Endothelial cell of umbilical vein (primary cell): ENCODE results near the gene TRMT11.

ENCODE experiments used
- EZH2 ChIP-seq: IDR thresholded peaks from 2 replicates; pipeline ENCODE4 v1.6.1; 2012; ENCODE audit warnings: borderline replicate concordance, low read depth, mild to moderate bottlenecking, moderate library complexity, low read length, inconsistent platforms; ENCODE audit not compliant: severe bottlenecking
- GATA2 ChIP-seq: IDR thresholded peaks from 2 replicates; pipeline ENCODE4 v1.7.0; 2011; ENCODE audit warnings: low read depth, mild to moderate bottlenecking, moderate library complexity, mixed read lengths, low read length; ENCODE audit not compliant: insufficient read length, insufficient read depth
- MYC ChIP-seq: IDR thresholded peaks from one replicate; pipeline ENCODE4 v1.6.1; 2011; ENCODE audit warnings: mild to moderate bottlenecking, low read depth, low read length
- POLR2A ChIP-seq: IDR thresholded peaks from 2 replicates; pipeline ENCODE4 v1.6.1; 2012; ENCODE audit warnings: low read depth, mild to moderate bottlenecking, control low read depth, low read length
- POLR2AphosphoS5 ChIP-seq: IDR thresholded peaks from 2 replicates; pipeline ENCODE4 v1.6.1; 2012; ENCODE audit warnings: low read depth, mild to moderate bottlenecking, control low read depth, low read length, moderate library complexity; ENCODE audit not compliant: insufficient read depth
- TF ChIP-seq, protein P1 (sequence below), 2 donors: IDR thresholded peaks; 1 replicate in 1 of 2; 2 replicates in 1 of 2; pipeline ENCODE4 v1.5.1; 2011; ENCODE audit warnings: low read length in 2 of 2, mild to moderate bottlenecking in 2 of 2, moderate library complexity in 2 of 2, control low read depth in 1 of 2, inconsistent platforms in 1 of 2, low read depth in 1 of 2; ENCODE audit not compliant: insufficient read depth in 1 of 2; ENCODE audit errors: extremely low read depth in 1 of 2
- TF ChIP-seq, protein P2 (sequence below): IDR thresholded peaks from 2 replicates; pipeline ENCODE4 v1.6.1; 2011; ENCODE audit not compliant: insufficient read depth, insufficient read length

DNA sequence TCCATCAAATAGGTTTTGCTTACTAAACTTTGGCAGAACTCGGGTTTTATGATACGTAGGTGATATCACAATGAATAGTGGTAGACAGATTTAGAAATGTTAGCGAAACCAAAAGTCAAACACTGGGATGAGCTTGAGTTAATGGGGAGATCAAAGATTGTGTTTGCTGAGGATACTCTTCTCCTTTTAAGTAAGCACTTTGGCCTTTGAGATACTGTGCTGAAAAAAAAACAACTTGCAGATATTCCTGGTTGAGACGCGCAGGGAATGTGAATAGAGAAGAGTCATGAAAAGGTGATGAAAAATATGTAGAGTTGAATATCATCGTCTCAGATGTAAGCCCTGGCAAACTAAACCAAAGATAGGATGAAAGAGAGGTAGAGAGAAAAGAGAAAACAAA lies 48.3 kb downstream of the TRMT11 start:
- TF ChIP-seq, protein P1, sequence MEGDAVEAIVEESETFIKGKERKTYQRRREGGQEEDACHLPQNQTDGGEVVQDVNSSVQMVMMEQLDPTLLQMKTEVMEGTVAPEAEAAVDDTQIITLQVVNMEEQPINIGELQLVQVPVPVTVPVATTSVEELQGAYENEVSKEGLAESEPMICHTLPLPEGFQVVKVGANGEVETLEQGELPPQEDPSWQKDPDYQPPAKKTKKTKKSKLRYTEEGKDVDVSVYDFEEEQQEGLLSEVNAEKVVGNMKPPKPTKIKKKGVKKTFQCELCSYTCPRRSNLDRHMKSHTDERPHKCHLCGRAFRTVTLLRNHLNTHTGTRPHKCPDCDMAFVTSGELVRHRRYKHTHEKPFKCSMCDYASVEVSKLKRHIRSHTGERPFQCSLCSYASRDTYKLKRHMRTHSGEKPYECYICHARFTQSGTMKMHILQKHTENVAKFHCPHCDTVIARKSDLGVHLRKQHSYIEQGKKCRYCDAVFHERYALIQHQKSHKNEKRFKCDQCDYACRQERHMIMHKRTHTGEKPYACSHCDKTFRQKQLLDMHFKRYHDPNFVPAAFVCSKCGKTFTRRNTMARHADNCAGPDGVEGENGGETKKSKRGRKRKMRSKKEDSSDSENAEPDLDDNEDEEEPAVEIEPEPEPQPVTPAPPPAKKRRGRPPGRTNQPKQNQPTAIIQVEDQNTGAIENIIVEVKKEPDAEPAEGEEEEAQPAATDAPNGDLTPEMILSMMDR (IDR thresholded peaks at IDR 0.05; ENCODE audit: extremely low read depth in 1 of 2, insufficient read depth in 1 of 2, low read depth in 1 of 2, low read length in 2 of 2): no peak
- no peak for TF ChIP-seq POLR2A
- no peak for TF ChIP-seq EZH2
- no peak for TF ChIP-seq GATA2
- no peak for TF ChIP-seq POLR2AphosphoS5
- TF ChIP-seq, protein P2, sequence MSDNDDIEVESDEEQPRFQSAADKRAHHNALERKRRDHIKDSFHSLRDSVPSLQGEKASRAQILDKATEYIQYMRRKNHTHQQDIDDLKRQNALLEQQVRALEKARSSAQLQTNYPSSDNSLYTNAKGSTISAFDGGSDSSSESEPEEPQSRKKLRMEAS: no peak
- no peak for TF ChIP-seq MYC
